HCT116 (cell line): ENCODE data around the gene ACOT9. TPM values are rescaled to one million over a fixed set of nuclear protein-coding genes. Genes with fewer than 3 reads are reported as not detected.

Experiments
- ATAC-seq: fragments of 200-7000 bp; cut with Tn5 transposase; 2 replicates; pipeline ENCODE4 v1.9.1; 2020; ENCODE audit warnings: mild to moderate bottlenecking, moderate library complexity
- BruUV-seq: library from RNA; stranded (reverse); fragments of 400-500 nt; replicated peaks from 2 replicates; lab custom pipeline; 2021; lab: Mats Ljungman, UMichigan
- CTCF ChIA-PET: fragments of 300-600 bp; sonication (Branson Sonifier 250); formaldehyde crosslinking; loops from one replicate; lab custom pipeline; 2021; ENCODE audit warnings: antibody characterized with exemption; lab: Charles Lee
- POLR2A ChIA-PET: fragments of 300-600, 350-600 bp; sonication (Branson Sonifier 250); formaldehyde crosslinking; loops from one replicate; lab custom pipeline; 2021; ENCODE audit warnings: antibody characterized with exemption; lab: Charles Lee
- RAD21 ChIA-PET, 2 experiments: fragments of 300-600 bp; sonication (Branson Sonifier 250); formaldehyde crosslinking; loops; one replicate each; lab custom pipeline; 2023; ENCODE audit warnings: low total read pairs in 2 of 2; ENCODE audit not compliant: uncharacterized antibody in 2 of 2, unreplicated experiment in 2 of 2, low non-redundant PET in 1 of 2; lab: Charles Lee
- DNase-seq: peaks from one replicate; pipeline ENCODE4 v3.0.0-alpha.2; 2010; ENCODE audit warnings: low read depth, low spot score
- H2AFZ ChIP-seq: fragments of 200-600 bp; shearing (Covaris generic), sonication (generic); 2 replicates; pipeline ENCODE4 v1.6.1; 2017; ENCODE audit warnings: low read depth, mixed run types, mixed read lengths, antibody characterized with exemption, low read length; ENCODE audit not compliant: poor library complexity, severe bottlenecking
- H3K27ac ChIP-seq: 2 replicates; pipeline ENCODE4 v1.5.1; 2012; ENCODE audit warnings: low read depth, low read length
- H3K27me3 ChIP-seq: fragments of 200-600 bp; sonication (generic); 2 replicates; pipeline ENCODE4 v1.6.1; 2016; ENCODE audit warnings: mixed run types, low read length, mixed read lengths; ENCODE audit not compliant: insufficient read depth
- H3K36me3 ChIP-seq, 2 experiments: fragments of 200-500 bp in 1 of 2; fragments of 200-600 bp in 1 of 2; sonication (Bioruptor generic) in 1 of 2; sonication (generic) in 1 of 2; 2 replicates each; pipeline versions ENCODE4 v1.5.1 to v1.6.1; 2014 to 2016; ENCODE audit warnings: low read length in 2 of 2, inconsistent platforms in 1 of 2, mixed read lengths in 1 of 2, mixed run types in 1 of 2; ENCODE audit not compliant: insufficient read depth in 2 of 2, control insufficient read depth in 1 of 2
- H3K4me1 ChIP-seq, 2 experiments: fragments of 200-600 bp in 1 of 2; sonication (generic) in 1 of 2; 2 replicates each; pipeline versions ENCODE4 v1.5.1 to v1.6.1; 2012 to 2017; ENCODE audit warnings: low read length in 2 of 2, inconsistent platforms in 1 of 2, mild to moderate bottlenecking in 1 of 2, mixed read lengths in 1 of 2, mixed run types in 1 of 2, moderate library complexity in 1 of 2; ENCODE audit not compliant: insufficient read depth in 2 of 2, control insufficient read depth in 1 of 2
- H3K4me2 ChIP-seq: fragments of 200-600 bp; sonication (generic); 2 replicates; pipeline ENCODE4 v1.6.1; 2017; ENCODE audit warnings: mixed run types, low read length, mixed read lengths
- H3K4me3 ChIP-seq, 2 experiments: fragments of 200-600 bp in 1 of 2; sonication (generic) in 1 of 2; replicated peaks in 1 of 2; 2 replicates each; pipeline ENCODE4 v1.5.1; 2011 to 2016; ENCODE audit warnings: low read length in 2 of 2, control low read depth in 1 of 2, low read depth in 1 of 2, mild to moderate bottlenecking in 1 of 2, mixed read lengths in 1 of 2, mixed run types in 1 of 2
- H3K79me2 ChIP-seq: fragments of 200-600 bp; sonication (generic); 2 replicates; pipeline ENCODE4 v1.6.1; 2017; ENCODE audit warnings: mild to moderate bottlenecking, mixed run types, low read length, moderate library complexity, mixed read lengths; ENCODE audit not compliant: insufficient read depth
- H3K9ac ChIP-seq: fragments of 200-600 bp; sonication (generic); 2 replicates; pipeline ENCODE4 v1.6.1; 2016; ENCODE audit warnings: low read length, mixed read lengths
- H3K9me2 ChIP-seq: fragments of 200-600 bp; sonication (generic), shearing (Covaris generic); 2 replicates; pipeline ENCODE4 v1.6.1; 2017; ENCODE audit warnings: mixed run types, mild to moderate bottlenecking, moderate library complexity; ENCODE audit not compliant: insufficient read depth
- H3K9me3 ChIP-seq, 2 experiments: fragments of 200-500 bp in 1 of 2; fragments of 200-600 bp in 1 of 2; sonication (Bioruptor generic) in 1 of 2; sonication (generic) in 1 of 2; 2 replicates each; pipeline ENCODE4 v1.6.1; 2014 to 2017; ENCODE audit warnings: low read length in 2 of 2, mixed read lengths in 2 of 2, inconsistent platforms in 1 of 2, low read depth in 1 of 2, mild to moderate bottlenecking in 1 of 2, mixed run types in 1 of 2, moderate library complexity in 1 of 2; ENCODE audit not compliant: control insufficient read depth in 1 of 2, insufficient read depth in 1 of 2
- H4K20me1 ChIP-seq: fragments of 200-600 bp; sonication (generic), shearing (Covaris generic); 2 replicates; pipeline ENCODE4 v1.6.1; 2017; ENCODE audit warnings: mixed run types, mild to moderate bottlenecking, moderate library complexity; ENCODE audit not compliant: insufficient read depth
- ATF3 ChIP-seq: IDR thresholded peaks from 2 replicates; pipeline ENCODE4 v1.6.1; 2012
- CBX3 ChIP-seq: IDR thresholded peaks from 2 replicates; pipeline ENCODE4 v1.6.1; 2012; ENCODE audit warnings: low read depth
- CTCF ChIP-seq, 3 experiments: fragments of 200-600 bp in 1 of 3; sonication (generic) in 1 of 3; IDR thresholded peaks in 2 of 3; conservative IDR thresholded peaks in 1 of 3; 2 replicates each; pipeline ENCODE4 v1.5.1; 2012 to 2017; ENCODE audit warnings: low read depth in 2 of 3, low read length in 2 of 3, antibody characterized with exemption in 1 of 3, borderline replicate concordance in 1 of 3, control low read depth in 1 of 3, mild to moderate bottlenecking in 1 of 3, mixed read lengths in 1 of 3, mixed run types in 1 of 3, moderate library complexity in 1 of 3; ENCODE audit not compliant: insufficient read depth in 1 of 3
- EGR1 ChIP-seq: IDR thresholded peaks from 2 replicates; pipeline ENCODE4 v1.6.1; 2012; ENCODE audit warnings: low read depth
- ELF1 ChIP-seq: IDR thresholded peaks from 2 replicates; pipeline ENCODE4 v1.6.1; 2012; ENCODE audit warnings: low read depth, borderline replicate concordance
- EZH2 ChIP-seq: fragments of 200-600 bp; sonication (generic); IDR thresholded peaks from 2 replicates; pipeline ENCODE4 v1.6.1; 2017; ENCODE audit warnings: antibody characterized with exemption, mixed run types
- FOSL1 ChIP-seq: IDR thresholded peaks from 2 replicates; pipeline ENCODE4 v1.6.1; 2012; ENCODE audit warnings: low read depth
- JUND ChIP-seq: IDR thresholded peaks from 2 replicates; pipeline ENCODE4 v1.6.1; 2012
- MAX ChIP-seq: IDR thresholded peaks from 2 replicates; pipeline ENCODE4 v1.6.1; 2012
- RAD21 ChIP-seq: IDR thresholded peaks from 2 replicates; pipeline ENCODE4 v1.6.1; 2012; ENCODE audit warnings: low read depth, mild to moderate bottlenecking
- REST ChIP-seq: IDR thresholded peaks from 2 replicates; pipeline ENCODE4 v1.6.1; 2012; ENCODE audit warnings: low read depth
- SIN3A ChIP-seq: IDR thresholded peaks from 2 replicates; pipeline ENCODE4 v1.6.1; 2012; ENCODE audit warnings: low read depth
- SP1 ChIP-seq: IDR thresholded peaks from 2 replicates; pipeline ENCODE4 v1.6.1; 2012; ENCODE audit warnings: low read depth
- SRF ChIP-seq: IDR thresholded peaks from 2 replicates; pipeline ENCODE4 v1.6.1; 2012; ENCODE audit warnings: low read depth
- TCF7L2 ChIP-seq: IDR thresholded peaks from 2 replicates; pipeline ENCODE4 v1.7.0; 2011; ENCODE audit warnings: borderline replicate concordance, inconsistent platforms; ENCODE audit not compliant: insufficient read depth, insufficient read length; ENCODE audit errors: extremely low read depth
- ZFX ChIP-seq: fragments of 450-650 bp; IDR thresholded peaks from 2 replicates; pipeline ENCODE4 v1.6.1; 2017
- ZNF274 ChIP-seq: fragments of 200-500 bp; sonication (Bioruptor generic); IDR thresholded peaks from 2 replicates; pipeline ENCODE4 v1.6.1; 2014; ENCODE audit warnings: mild to moderate bottlenecking, low read depth, low read length, inconsistent platforms
- intact Hi-C: fragments of 100-400 bp; cut with micrococcal nuclease; formaldehyde crosslinking; loops from 2 replicates; pipeline ENCODE4 v1.10.0; 2022
- total RNA-seq: library from RNA; stranded (reverse); gene quantifications from one replicate; pipeline ENCODE4 v1.2.1, GENCODE V29; 2021; ENCODE audit not compliant: unreplicated experiment

ACOT9 gene
- total RNA-seq, 1 experiment from 2014 or later = 59.7 TPM

- Histone ChIP-seq H3K4me3 (no peak overlapping the region), H2AFZ (no peak overlapping the region), H3K27ac (no peak overlapping the region), H3K27me3 (no peaks in the 10 kb centered on the region), H3K4me1 (peaks cover 0 to 4% of the 10 kb centered on the region in 2 experiments; a peak in 1 of 4 replicates), H3K79me2 (peaks cover 74% of the 10 kb centered on the region), H3K36me3 (peaks cover 3 to 8% of the 10 kb centered on the region in 2 experiments; a peak in 3 of 4 replicates), H3K9me2 (no peaks in the 10 kb centered on the region), H3K9ac (no peak overlapping the region), H3K9me3 (no peaks in the 10 kb centered on the region), H3K4me2 (no peak overlapping the region), H4K20me1 (no peaks in the 10 kb centered on the region)
- intact Hi-C loops = no loop called here
- DNase-seq (no peak), ATAC-seq (no peak)
- ChIA-PET POLR2A (no interaction called here), CTCF (no interaction called here), RAD21 (no interaction called here)
- BruUV-seq = no TSS peak
- TF ChIP-seq SIN3A (no peak), EZH2 (no peak), JUND (no peak), MAX (no peak), SRF (no peak), ATF3 (no peak), SP1 (no peak), TCF7L2 (no peak), EGR1 (no peak), CTCF (IDR thresholded peaks at IDR 0.05 in 2 of 3, conservative IDR thresholded peaks at IDR 0.05 in 1 of 3; ENCODE audit: borderline replicate concordance in 1 of 3, insufficient read depth in 1 of 3, low read depth in 2 of 3, low read length in 2 of 3) (no peak), ZNF274 (no peak), CBX3 (no peak), RAD21 (no peak), FOSL1 (no peak), REST (no peak), ELF1 (no peak), ZFX (no peak)
Observed at GRCh38 chrX:23737413-23737812, 5.7 kb downstream of the ACOT9 start.
